Endothelial cell (in vitro differentiated cells): ENCODE results near the gene TPI1. TPM values are rescaled to one million over a fixed set of nuclear protein-coding genes. Genes with fewer than 3 reads are reported as not detected.

Source experiments
- DNase-seq: peaks from one replicate; pipeline ENCODE4 v3.0.0; 2021; ENCODE audit warnings: low spot score
- H3K27ac Mint-ChIP-seq: one replicate; pipeline ENCODE4 v1.8.0; 2021; ENCODE audit warnings: mixed read lengths, inconsistent platforms; ENCODE audit not compliant: unreplicated experiment
- H3K27me3 Mint-ChIP-seq: one replicate; pipeline ENCODE4 v1.8.0; 2021; ENCODE audit warnings: mild to moderate bottlenecking, moderate library complexity, mixed read lengths, inconsistent platforms; ENCODE audit not compliant: unreplicated experiment
- H3K36me3 Mint-ChIP-seq: one replicate; pipeline ENCODE4 v1.8.0; 2021; ENCODE audit warnings: mild to moderate bottlenecking, low read depth, mixed read lengths, inconsistent platforms; ENCODE audit not compliant: unreplicated experiment
- H3K4me1 Mint-ChIP-seq: one replicate; pipeline ENCODE4 v1.8.0; 2021; ENCODE audit warnings: mild to moderate bottlenecking, mixed read lengths, inconsistent platforms; ENCODE audit not compliant: unreplicated experiment
- H3K4me3 Mint-ChIP-seq: one replicate; pipeline ENCODE4 v1.8.0; 2021; ENCODE audit warnings: mild to moderate bottlenecking, mixed read lengths, inconsistent platforms; ENCODE audit not compliant: unreplicated experiment
- H3K9me3 Mint-ChIP-seq: one replicate; pipeline ENCODE4 v1.8.0; 2021; ENCODE audit warnings: mixed read lengths, inconsistent platforms; ENCODE audit not compliant: unreplicated experiment
- CTCF ChIP-seq: fragments of 200-600 bp; sonication (generic); IDR thresholded peaks from one replicate; pipeline ENCODE4 v1.5.0; 2021; ENCODE audit warnings: antibody characterized with exemption; ENCODE audit not compliant: unreplicated experiment
- total RNA-seq: library from RNA; stranded (reverse); fragmentation: NEBNext Ultra II Directional; extraction: Animal tissue kit (Norgen Biotek cat#: 25700); gene quantifications from one replicate; pipeline ENCODE4 v1.2.1, GENCODE V29; 2021; ENCODE audit not compliant: unreplicated experiment

TPI1 gene
- total RNA-seq, 1 donor from 2014 or later = 356 TPM

- Mint-ChIP-seq H3K4me3 (no peak overlapping the region), H3K27me3 (peaks cover 15% of the 10 kb centered on the region), H3K36me3 (peaks cover 47% of the 10 kb centered on the region), H3K27ac (peak overlapping the region; percentile 27), H3K4me1 (peaks cover 18% of the 10 kb centered on the region), H3K9me3 (no peaks in the 10 kb centered on the region)
- DNase-seq = no peak
- TF ChIP-seq CTCF = no peak
Measured at GRCh38 chr12:6847676-6848075, 19.7 kb upstream of the TPI1 start.

- H3K36me3 Mint-ChIP-seq = peaks cover 44% of the 10 kb centered on the region
- DNase-seq = no peak
- peaks cover 13% of the 10 kb centered on the region for H3K27me3 Mint-ChIP-seq
- H3K4me3 Mint-ChIP-seq = peak overlapping the region; percentile 37
- no peaks in the 10 kb centered on the region for H3K9me3 Mint-ChIP-seq
- no peak for TF ChIP-seq CTCF
- no peak overlapping the region for H3K27ac Mint-ChIP-seq
- H3K4me1 Mint-ChIP-seq = peaks cover 27% of the 10 kb centered on the region
Measured at GRCh38 chr12:6849427-6849826, 17.9 kb upstream of the TPI1 start.

GRCh38 chr12:6849976-6850560, 17.3 kb upstream of the TPI1 start:
- no peak for TF ChIP-seq CTCF
- Mint-ChIP-seq H3K4me3 (peak overlapping the region; percentile 62), H3K4me1 (peaks cover 31% of the 10 kb centered on the region), H3K27ac (peak overlapping the region; percentile 50), H3K9me3 (no peaks in the 10 kb centered on the region), H3K36me3 (peaks cover 37% of the 10 kb centered on the region), H3K27me3 (peaks cover 11% of the 10 kb centered on the region)
- DNase-seq = no peak

- TF ChIP-seq CTCF = no peak
- no peak overlapping the region for H3K27ac Mint-ChIP-seq
- H3K27me3 Mint-ChIP-seq = peaks cover 11% of the 10 kb centered on the region
- peaks cover 31% of the 10 kb centered on the region for H3K4me1 Mint-ChIP-seq
- no peak for DNase-seq
- peak overlapping the region; percentile 99 for H3K4me3 Mint-ChIP-seq
- H3K9me3 Mint-ChIP-seq = no peaks in the 10 kb centered on the region
- peaks cover 38% of the 10 kb centered on the region for H3K36me3 Mint-ChIP-seq
Measured at GRCh38 chr12:6850796-6851152, 16.6 kb upstream of the TPI1 start.

- Mint-ChIP-seq H3K27me3 (peaks cover 11% of the 10 kb centered on the region), H3K4me3 (peak within 1 kb of the TSS; percentile 99), H3K9me3 (no peaks in the 10 kb centered on the region), H3K4me1 (peaks cover 31% of the 10 kb centered on the region), H3K36me3 (peaks cover 39% of the 10 kb centered on the region), H3K27ac (peak within 1 kb of the TSS; percentile 90)
- no peak for TF ChIP-seq CTCF
- DNase-seq = peak; percentile 88
Measured at GRCh38 chr12:6851153-6851920, 16.0 kb upstream of the TPI1 start, which contains the start of gene CDCA3. Gene CDCA3 (minus strand): TSS chr12:6851286. CDS start chr12:6850952, 334 bp downstream.
